ENCODE data around the gene PDGFA. TPM values are rescaled to one million over a fixed set of nuclear protein-coding genes. Genes with fewer than 3 reads are reported as not detected.

Gene PDGFA
- total RNA-seq, 1 experiment from 2014 or later, result 33.7 TPM

- peak; percentile 90 for DNase-seq (ENCODE audit: low read depth)
Observed at GRCh38 chr7:517774-518629, 1.6 kb downstream of the PDGFA start.

DNA sequence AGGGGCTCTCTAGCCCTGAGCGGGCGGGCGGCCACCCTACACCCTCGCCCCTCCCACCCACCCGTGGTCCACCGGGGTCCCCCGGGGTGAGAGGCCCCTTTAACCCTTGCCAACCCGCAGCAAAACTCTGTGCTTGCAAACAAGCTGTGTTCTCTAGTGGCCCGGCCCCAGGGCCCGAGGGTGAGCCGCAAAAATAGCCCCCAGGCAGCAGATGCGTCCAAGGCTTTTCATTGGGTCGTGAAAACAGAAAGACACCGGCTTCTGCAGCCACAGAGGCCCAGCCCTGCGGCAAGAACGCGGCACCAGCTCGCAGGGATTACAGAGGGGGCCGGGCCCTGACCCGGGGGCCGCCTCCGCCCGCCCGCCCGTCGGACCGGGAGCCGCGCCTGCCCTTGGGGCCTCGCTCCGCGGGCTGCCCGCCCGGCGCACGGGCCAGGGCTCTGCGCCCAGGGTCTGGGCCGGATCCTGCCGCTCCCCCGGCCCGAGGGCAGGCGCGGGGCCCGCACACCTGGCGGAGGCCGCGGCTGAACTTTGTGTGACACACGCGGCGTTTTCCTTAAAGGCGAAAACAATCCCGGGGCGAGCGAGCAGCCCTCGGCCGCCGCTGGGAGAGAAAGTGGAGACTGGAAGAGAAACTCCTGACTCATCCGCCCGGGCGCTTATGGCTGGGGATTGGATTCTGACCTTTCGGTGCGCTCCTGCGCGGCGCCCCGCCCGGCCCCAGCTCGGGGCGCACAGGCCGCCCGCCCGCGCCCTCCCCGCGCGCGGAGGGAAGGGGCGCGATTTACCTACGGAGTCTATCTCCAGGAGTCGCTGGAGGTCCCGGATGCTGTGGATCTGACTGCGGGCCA lies 2.8 kb downstream of the PDGFA start:
- DNase-seq (ENCODE audit: low read depth), result peak; percentile 84

GRCh38 chr7:516216-516605 lies 3.4 kb downstream of the PDGFA start:
- peak; percentile 38 for DNase-seq (ENCODE audit: low read depth)

- DNase-seq (ENCODE audit: low read depth), result no peak
Observed at GRCh38 chr7:515628-516027, 4.0 kb downstream of the PDGFA start.

DNA sequence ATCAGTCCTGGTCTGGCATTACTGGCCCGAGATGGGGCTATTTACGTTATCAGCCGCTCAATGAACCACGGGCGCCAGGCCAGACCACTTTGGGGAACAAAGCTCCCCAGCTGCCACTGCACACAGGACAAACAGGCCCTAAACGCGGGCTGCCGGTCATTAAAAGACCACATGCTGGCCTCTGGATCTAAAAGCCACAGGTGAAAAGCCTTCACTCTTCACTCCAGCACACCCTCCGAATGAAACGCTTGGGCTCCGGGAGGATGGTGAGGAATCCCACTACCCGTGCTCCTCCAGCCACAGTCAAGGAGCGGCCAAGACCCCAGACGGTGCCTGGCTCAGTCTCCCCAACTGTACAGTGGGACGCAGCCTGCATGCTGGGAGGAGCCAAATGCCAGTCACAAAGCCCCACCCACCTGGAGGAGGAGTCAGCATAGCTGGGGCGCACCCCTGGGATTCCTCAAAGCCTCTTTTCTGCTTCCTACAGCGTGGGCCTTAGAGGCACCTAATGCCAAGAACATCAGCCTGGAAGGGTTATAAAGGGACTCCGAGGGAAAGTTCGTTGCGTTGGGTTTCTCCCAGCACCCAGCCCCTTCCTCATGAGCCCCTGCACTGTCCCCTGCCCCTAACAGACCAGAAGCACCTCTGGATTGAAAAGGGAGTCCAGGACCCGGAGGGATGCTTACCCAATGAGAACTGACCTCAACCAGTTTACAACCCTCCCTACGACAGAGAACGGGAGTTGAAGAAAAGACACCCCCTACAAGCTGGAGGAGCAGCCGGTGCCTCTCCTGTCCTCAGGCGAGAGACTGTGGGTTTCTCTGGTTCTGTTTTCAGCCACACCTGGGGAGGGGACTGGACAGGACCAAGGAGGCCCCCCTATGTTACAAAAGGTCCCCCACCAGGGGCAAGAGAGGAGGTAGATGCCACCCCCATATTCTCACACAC lies 4.7 kb downstream of the PDGFA start:
- peak; percentile 73 for DNase-seq (ENCODE audit: low read depth)

DNA sequence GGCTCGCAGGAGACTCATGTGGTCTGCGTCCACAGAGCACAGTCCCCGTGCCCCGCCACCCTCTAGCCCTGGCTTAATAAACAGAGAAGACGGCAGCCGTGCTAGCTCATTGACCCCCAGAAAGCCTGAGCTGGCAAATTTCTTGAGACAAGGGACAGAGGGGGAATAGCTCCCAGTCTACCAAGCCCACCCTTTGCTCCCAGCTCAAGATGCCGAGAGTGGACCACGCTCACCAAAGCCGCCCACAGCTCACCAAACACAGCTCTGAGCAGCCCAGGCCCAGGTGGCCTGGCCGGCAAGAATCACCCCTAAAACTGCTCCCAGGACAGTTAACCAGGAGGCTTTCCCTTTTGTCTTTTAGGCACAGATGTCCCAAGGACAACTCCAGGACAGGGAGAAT lies 5.4 kb downstream of the PDGFA start:
- DNase-seq (ENCODE audit: low read depth), result no peak

DNA sequence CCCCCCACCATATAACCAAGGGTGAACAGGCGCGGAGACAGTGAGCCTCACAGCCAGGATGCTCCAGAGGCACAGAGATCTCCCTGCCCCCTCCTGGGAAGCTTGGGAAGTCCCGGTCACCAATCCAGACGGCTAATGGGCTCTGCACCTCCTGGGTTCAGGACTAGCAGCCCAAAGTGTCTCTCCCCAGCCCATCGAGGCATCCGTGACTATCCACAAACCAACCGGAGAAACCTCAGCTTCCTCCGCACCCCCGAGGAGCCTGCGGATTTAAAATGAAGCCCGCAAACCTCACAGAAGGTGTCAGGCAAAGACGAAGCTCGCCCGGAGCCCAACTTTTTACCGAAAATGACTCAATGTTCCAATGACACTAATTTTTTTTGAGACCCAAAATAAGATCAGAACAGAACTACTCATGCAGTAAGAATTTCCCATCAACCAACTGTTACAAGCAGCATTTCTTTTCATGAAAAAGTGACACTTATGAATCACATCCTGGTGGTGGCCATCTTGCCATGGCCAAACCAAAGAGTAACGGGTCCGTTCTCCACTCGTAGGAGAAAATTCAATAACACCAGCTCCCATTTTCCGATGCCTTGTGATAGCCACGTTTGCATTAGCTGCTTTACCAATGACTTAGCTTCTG lies 6.0 kb downstream of the PDGFA start:
- peak; percentile 93 for DNase-seq (ENCODE audit: low read depth)

- no peak for DNase-seq (ENCODE audit: low read depth)
Observed at GRCh38 chr7:512541-513311, 6.9 kb downstream of the PDGFA start.

DNA sequence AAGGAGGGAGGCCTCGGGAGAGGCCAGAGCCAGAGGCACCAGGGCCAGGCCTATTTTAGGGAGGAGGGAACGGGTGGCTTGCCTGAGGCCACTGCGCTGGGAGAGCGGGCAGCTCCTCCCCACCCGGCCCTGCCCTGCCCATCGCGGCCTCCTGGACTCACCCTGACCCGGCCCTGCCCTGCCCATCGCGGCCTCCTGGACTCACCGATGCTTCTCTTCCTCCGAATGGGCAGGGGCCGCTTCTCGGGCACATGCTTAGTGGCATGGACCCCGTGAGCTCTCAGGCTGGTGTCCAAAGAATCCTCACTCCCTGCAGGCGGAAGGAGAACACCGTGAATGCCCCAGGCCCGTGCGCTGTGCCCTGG lies 7.5 kb downstream of the PDGFA start:
- DNase-seq (ENCODE audit: low read depth), result no peak

- DNase-seq (ENCODE audit: low read depth), result no peak
Observed at GRCh38 chr7:511476-512145, 8.0 kb downstream of the PDGFA start.

DNA sequence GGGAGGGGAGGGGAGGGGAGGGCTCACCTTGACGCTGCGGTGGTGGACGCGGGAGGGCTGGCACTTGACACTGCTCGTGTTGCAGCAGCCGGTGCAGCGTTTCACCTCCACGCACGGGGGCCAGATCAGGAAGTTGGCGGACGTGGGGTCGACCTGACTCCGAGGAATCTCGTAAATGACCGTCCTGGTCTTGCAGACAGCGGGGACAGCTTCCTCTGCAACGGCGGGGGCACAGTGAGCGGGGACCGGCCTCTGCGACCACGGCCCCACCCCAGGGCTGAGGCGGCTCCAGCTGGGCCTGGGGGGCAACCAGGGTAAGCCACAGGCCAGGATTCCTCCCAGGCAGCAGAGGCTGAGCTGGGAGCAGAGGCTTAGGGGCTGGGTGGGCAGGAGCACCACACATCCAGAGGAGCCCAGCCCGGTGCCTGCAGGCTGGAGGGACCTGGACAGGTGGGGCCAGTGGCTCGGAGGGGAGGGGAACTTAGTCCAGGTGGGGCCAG lies 8.8 kb downstream of the PDGFA start:
- no peak for DNase-seq (ENCODE audit: low read depth)

DNA sequence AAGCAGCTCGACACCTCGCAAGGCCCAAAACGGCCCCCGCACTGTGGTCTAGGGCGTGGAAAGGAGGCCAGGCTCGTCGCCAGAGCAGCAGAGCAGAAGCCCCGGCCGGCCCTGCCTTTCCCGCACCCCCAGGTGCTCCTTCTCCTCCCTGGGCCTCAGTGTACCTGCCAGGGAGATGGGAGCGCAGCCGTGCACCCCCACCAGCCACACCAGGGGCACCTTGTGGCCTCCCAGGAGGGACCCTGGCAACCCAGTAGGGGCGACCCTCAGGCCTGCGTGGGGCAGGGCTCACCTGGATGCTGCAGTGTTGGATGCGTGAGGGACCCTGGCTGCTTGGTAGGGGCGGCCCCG lies 9.5 kb downstream of the PDGFA start:
- DNase-seq (ENCODE audit: low read depth), result no peak

DNA sequence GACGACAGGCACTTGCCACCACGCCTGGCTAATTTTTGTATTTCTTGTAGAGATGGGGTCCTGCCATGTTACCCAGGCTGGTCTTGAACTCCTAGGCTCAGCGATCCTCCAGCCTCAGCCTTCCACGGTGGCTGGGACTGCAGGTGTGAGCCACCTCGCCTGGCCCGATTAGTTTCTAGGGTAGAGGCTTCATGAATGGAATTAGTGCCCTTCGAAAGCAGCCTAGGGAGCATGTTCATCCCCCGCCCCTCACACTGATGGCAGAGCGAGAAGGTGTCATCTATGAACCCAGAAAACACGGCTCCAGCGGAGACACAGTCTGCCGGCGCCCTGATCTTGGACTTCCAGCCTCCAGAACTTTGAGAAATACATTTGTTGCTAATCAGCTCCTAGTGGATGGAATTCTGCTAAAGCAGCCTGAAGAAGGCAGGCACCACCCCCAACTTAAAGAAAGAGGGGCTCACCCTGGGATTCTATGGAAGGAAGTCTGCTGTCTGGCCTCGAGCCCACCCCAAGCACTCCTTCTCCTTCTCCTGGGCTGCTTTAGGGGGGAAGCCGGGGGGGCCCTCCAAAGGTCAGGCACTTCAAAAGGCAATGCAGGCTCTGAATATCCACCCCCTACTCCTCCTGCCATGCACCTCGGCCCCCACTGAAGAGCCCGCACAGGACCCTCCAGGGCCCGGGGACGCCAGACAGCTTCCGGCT lies 10.1 kb downstream of the PDGFA start:
- no peak for DNase-seq (ENCODE audit: low read depth)

GRCh38 chr7:508461-509170 lies 11.0 kb downstream of the PDGFA start:
- DNase-seq (ENCODE audit: low read depth), result no peak

DNA sequence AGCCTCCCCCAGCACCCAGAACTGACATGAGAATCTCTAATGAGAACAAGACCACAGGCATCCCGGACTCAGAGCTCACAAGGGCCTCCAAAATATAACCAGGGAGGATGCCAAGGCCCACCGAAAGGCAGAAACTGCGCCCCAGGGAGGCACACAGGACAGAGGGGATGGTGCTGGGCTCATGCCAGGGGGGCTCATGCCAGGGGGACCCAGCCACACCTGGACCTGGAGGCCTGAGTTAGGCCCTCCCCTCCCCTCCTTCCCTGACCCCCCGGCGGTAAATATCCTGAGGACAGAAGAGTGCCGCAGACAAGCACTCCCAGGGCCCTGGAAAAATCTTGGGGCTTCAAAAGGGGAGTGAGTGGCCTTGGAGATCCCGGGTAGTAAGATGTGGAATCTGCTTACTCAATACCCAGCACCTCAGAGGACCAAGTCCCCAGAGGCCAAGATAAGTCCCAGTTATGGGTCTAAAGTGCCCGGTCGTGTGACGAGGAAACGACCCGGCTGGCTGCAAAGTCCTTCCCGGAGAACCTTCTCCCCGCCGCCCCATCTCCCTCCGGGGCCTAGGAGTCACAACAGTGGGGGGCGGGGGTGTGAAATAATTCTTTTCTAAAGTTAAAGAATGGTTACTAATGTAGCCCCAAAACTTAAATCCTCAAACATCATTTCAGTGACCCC lies 11.9 kb downstream of the PDGFA start:
- DNase-seq (ENCODE audit: low read depth), result no peak

DNA sequence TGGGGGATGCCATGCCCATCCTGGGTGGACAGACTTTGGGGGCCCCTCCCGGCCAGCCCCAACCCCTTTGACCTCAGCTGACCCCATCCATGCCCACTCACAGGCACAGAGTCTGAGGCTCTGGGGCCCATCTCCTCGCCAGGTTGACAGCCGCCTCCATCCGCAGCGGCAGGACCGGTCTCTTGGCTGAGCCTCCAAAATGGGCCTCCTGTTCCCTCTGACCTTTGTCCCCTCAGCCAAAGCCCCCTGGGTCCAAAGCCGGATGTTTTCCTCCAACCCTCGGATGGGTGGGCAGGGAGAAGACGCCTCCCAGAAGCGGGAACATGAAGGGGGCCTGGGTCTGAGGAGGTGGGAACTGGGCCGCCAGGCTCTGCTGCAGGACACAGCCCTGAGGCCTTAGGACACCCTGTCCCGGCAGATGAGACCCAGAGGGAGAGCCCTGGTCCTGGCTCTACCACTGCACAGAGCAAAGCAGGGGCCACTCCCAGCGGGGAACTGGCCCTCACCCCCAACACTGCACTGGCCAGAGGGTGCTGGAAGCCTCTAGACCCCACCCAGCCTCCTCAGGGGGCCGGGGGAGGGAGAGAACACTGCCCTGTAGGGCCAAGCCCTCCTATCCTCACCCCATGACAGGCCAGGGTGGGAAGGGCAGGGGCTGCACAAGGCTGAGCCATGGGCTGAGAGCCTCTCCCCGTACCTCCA lies 12.6 kb downstream of the PDGFA start:
- DNase-seq (ENCODE audit: low read depth), result no peak

- DNase-seq (ENCODE audit: low read depth), result no peak
Observed at GRCh38 chr7:506391-506831, 13.2 kb downstream of the PDGFA start.
